MCF 10A (cell line): Measurements from ENCODE around the gene SRPRB. TPM values are rescaled to one million over a fixed set of nuclear protein-coding genes. Genes with fewer than 3 reads are reported as not detected.
"Not testable (repeated sequence)": the region's sequence is repeated elsewhere in the genome, so short reads cannot be mapped to it uniquely, and the experiment has no call there.

Source experiments
- BruUV-seq: library from RNA; stranded (reverse); fragments of 400-500 nt; replicated peaks from 2 replicates; lab custom pipeline; 2021; lab: Mats Ljungman, UMichigan
- CTCF ChIA-PET: fragments of 300-600 bp; sonication (Branson Sonifier 250); formaldehyde crosslinking; extraction: SDS; loops from one replicate; lab custom pipeline; 2021; ENCODE audit warnings: antibody characterized with exemption, inconsistent platforms; lab: Yijun Ruan, JAX
- POLR2A ChIA-PET: fragments of 300-600, 350-650 bp; sonication (Branson Sonifier 250); formaldehyde crosslinking; extraction: SDS; loops from one replicate; lab custom pipeline; 2020; ENCODE audit warnings: antibody characterized with exemption, inconsistent platforms; lab: Yijun Ruan, JAX
- DNase-seq: peaks from one replicate; pipeline ENCODE4 v3.0.0-alpha.2; 2018; ENCODE audit not compliant: unreplicated experiment
- H3K27ac Mint-ChIP-seq: one replicate; pipeline ENCODE4 v1.8.0; 2022; ENCODE audit warnings: mild to moderate bottlenecking, low read depth, mixed read lengths; ENCODE audit not compliant: unreplicated experiment
- H3K27me3 Mint-ChIP-seq: one replicate; pipeline ENCODE4 v1.8.0; 2022; ENCODE audit warnings: mixed read lengths; ENCODE audit not compliant: insufficient read depth, unreplicated experiment
- H3K36me3 Mint-ChIP-seq: one replicate; pipeline ENCODE4 v1.8.0; 2022; ENCODE audit warnings: mild to moderate bottlenecking, moderate library complexity, mixed read lengths; ENCODE audit not compliant: insufficient read depth, unreplicated experiment
- H3K4me1 Mint-ChIP-seq: one replicate; pipeline ENCODE4 v1.8.0; 2022; ENCODE audit warnings: mixed read lengths; ENCODE audit not compliant: insufficient read depth, unreplicated experiment
- H3K4me3 Mint-ChIP-seq: one replicate; pipeline ENCODE4 v1.8.0; 2022; ENCODE audit warnings: mild to moderate bottlenecking, moderate library complexity, mixed read lengths; ENCODE audit not compliant: unreplicated experiment
- H3K9me3 Mint-ChIP-seq: one replicate; pipeline ENCODE4 v1.8.0; 2022; ENCODE audit warnings: mixed read lengths; ENCODE audit not compliant: unreplicated experiment
- intact Hi-C: fragments of 100-400 bp; cut with micrococcal nuclease; formaldehyde crosslinking; loops from 2 replicates; pipeline ENCODE4 v1.14.1; 2022
- total RNA-seq: library from RNA; stranded (reverse); gene quantifications from 2 replicates; pipeline ENCODE4 v1.2.3, GENCODE V29; 2022
- TF ChIP-seq, protein P1 (sequence below): fragments of 200-600 bp; IDR thresholded peaks from one replicate; pipeline ENCODE4 v1.8.0; 2022; ENCODE audit warnings: antibody characterized with exemption, mild to moderate bottlenecking; ENCODE audit not compliant: unreplicated experiment

SRPRB gene
- total RNA-seq, 1 experiment from 2014 or later = 180 TPM

DNA sequence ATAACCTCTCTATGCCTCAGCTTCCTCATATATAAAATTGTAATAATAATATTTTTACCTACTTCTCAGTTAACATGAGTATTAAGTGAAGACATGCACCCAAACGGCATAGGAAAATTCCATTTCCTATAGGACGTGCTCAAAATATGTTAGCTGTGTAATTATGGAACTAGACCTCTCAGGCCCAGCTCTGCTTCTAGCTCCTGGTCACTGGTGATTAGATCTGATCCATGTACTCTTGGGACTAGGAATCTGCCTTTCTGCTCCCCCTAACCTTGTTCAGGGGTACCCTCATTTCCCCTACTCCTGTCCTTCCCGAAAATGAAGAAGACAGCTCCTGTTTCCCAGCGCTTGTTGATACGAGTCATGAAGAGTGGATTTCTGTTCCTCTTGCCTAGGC, 29.8 kb upstream of the SRPRB start:
- H3K4me3 Mint-ChIP-seq = no peak overlapping the region
- H3K27me3 Mint-ChIP-seq = peaks cover 59% of the 10 kb centered on the region
- TF ChIP-seq, protein P1, sequence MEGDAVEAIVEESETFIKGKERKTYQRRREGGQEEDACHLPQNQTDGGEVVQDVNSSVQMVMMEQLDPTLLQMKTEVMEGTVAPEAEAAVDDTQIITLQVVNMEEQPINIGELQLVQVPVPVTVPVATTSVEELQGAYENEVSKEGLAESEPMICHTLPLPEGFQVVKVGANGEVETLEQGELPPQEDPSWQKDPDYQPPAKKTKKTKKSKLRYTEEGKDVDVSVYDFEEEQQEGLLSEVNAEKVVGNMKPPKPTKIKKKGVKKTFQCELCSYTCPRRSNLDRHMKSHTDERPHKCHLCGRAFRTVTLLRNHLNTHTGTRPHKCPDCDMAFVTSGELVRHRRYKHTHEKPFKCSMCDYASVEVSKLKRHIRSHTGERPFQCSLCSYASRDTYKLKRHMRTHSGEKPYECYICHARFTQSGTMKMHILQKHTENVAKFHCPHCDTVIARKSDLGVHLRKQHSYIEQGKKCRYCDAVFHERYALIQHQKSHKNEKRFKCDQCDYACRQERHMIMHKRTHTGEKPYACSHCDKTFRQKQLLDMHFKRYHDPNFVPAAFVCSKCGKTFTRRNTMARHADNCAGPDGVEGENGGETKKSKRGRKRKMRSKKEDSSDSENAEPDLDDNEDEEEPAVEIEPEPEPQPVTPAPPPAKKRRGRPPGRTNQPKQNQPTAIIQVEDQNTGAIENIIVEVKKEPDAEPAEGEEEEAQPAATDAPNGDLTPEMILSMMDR = no peak
- intact Hi-C loops = no loop called here
- H3K27ac Mint-ChIP-seq = no peak overlapping the region
- ChIA-PET POLR2A (no interaction called here), CTCF (interaction anchor here (0.6 to 1.1 kb wide), 2 partner anchors 29 to 792 kb away, joined by 3 to 4 read pairs; no protein-coding TSS in a partner anchor)
- BruUV-seq = no TSS peak
- H3K9me3 Mint-ChIP-seq = no peaks in the 10 kb centered on the region
- no peaks in the 10 kb centered on the region for H3K36me3 Mint-ChIP-seq
- H3K4me1 Mint-ChIP-seq = no peaks in the 10 kb centered on the region
- DNase-seq = no peak

DNA sequence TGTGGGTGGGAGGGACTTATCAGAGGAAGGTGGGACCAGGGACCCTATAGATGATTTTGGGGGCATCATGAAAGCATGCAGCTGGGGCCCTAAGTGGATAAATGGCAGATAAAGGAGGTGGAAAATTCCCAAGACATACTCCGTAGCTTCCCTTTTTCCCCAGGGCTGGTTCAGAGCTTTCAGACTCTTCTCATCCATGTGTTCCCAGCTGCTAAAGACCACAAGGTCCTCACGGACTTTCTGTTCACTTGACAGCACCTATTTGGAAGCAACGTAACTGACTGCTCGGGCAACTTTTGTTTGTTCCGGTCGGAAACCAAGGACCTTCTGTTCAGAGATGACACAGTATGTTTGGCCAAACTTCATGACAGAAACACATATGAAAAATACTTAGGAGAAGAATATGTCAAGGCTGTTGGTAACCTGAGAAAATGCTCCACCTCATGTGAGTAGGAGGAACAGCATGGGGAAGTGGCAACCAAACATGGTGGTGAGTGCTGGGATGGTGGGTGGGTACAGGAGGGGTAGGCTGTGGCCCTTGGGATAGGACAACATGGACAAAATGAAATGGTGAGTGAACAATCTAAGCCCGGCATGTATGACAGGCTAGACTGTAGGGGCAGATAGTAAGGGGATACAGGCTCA, 28.7 kb upstream of the SRPRB start:
- intact Hi-C loops = no loop called here
- Mint-ChIP-seq H3K4me1 (no peaks in the 10 kb centered on the region), H3K36me3 (no peaks in the 10 kb centered on the region), H3K9me3 (no peaks in the 10 kb centered on the region), H3K27ac (no peak overlapping the region), H3K4me3 (no peak overlapping the region), H3K27me3 (peaks cover 65% of the 10 kb centered on the region)
- ChIA-PET POLR2A (no interaction called here), CTCF (interaction anchor here (0.5 kb wide), 1 partner anchor 670 kb away, joined by 3 read pairs; no protein-coding TSS in a partner anchor)
- no TSS peak for BruUV-seq
- TF ChIP-seq, protein P1 = no peak
- DNase-seq = no peak

DNA sequence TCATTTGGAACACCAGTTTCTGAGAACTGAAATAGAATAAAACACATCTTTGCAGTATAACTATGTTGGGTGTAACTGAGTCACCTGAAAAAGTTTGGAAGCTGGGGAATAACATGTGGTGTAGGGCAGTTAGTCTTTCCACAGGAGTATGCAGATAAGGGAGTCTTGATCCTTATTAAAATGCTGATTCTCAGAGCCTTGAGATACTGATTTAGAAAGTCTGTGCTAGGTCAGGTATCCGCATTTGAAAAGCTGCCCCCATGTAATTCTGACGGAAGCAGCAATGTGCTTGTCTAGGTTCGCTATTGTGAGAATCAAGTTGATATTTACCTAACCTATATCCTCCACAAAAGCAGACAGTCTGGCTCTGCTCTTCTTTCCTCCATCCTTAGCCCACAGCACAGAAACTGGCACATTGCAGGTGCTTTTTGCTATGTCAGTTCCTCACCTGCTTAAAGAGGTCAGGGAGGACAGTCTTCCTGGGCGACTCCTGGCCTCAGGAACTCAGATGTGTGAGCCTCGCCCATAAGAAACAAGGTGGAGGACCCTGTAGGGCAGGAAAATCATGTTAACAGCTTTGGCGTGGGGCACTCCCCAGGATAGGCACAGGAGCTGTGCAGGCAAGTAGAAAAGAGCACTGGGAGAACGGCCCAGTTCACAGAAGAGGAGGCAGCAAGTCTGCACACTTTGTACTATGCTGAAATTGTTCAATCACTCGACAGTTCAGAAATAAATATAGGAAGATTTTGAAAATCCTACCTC, 27.6 kb upstream of the SRPRB start:
- Mint-ChIP-seq H3K27ac (no peak overlapping the region), H3K27me3 (peaks cover 75% of the 10 kb centered on the region), H3K36me3 (no peaks in the 10 kb centered on the region), H3K4me1 (no peaks in the 10 kb centered on the region), H3K9me3 (no peaks in the 10 kb centered on the region), H3K4me3 (no peak overlapping the region)
- no peak for DNase-seq
- no TSS peak for BruUV-seq
- intact Hi-C loops = no loop called here
- CTCF ChIA-PET = no interaction called here
- POLR2A ChIA-PET = no interaction called here
- TF ChIP-seq, protein P1 = no peak

DNA sequence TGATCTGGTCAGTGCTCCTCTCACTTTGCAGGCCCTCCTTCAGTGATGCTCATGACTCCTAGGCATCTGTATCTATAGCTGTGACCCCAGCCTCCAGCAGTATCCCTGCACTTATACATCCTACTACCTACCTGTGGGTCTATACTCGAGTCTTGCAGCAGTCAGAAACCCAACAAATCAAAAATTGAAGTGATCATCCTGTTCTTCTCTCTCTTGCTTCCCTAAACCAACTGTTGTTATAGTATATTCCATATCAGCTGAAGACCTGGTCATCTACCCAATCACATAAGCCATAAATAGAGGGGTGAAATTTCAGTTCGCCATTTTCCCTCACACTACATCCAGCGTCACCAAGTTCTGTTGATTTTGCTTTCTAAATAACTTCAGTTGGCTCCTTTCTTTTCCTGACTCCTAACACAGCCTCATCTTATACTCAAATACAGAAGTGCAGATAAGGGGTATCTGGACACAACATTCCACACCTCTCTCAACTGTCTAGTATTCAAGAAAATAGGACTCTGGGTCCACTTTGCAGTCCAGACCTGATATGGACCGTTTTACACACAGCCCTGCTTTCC, 25.9 kb upstream of the SRPRB start:
- ChIA-PET POLR2A (no interaction called here), CTCF (no interaction called here)
- no peak overlapping the region for H3K4me3 Mint-ChIP-seq
- no peaks in the 10 kb centered on the region for H3K4me1 Mint-ChIP-seq
- peaks cover 65% of the 10 kb centered on the region for H3K27me3 Mint-ChIP-seq
- H3K9me3 Mint-ChIP-seq = no peaks in the 10 kb centered on the region
- intact Hi-C loops = no loop called here
- H3K27ac Mint-ChIP-seq = no peak overlapping the region
- no peaks in the 10 kb centered on the region for H3K36me3 Mint-ChIP-seq
- TF ChIP-seq, protein P1 = no peak
- no peak for DNase-seq
- no TSS peak for BruUV-seq

DNA sequence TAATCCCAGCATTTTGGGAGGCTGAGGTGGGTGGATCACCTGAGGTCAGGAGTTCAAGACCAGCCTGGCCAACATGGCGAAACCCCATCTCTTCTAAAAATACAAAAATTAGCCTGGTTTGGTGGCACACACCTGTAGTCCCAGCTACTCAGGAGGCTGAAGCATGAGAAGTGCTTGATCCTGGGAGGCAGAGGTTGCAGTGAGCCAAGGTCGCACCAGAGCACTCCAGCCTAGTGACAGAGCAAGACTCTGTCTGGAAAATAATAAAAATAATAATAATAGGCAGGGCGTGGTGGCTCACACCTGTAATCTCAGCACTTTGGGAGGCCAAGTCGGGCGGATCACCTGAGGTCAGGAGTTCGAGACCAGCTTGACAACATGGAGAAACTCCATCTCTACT, 24.9 kb upstream of the SRPRB start:
- DNase-seq, H3K9me3 Mint-ChIP-seq, intact Hi-C loops, POLR2A ChIA-PET, H3K4me1 Mint-ChIP-seq, H3K36me3 Mint-ChIP-seq, H3K4me3 Mint-ChIP-seq, H3K27ac Mint-ChIP-seq, BruUV-seq: not testable (repeated sequence)
- H3K27me3 Mint-ChIP-seq = peaks cover 56% of the 10 kb centered on the region
- CTCF ChIA-PET = interaction anchor here (0.7 to 1.2 kb wide), 2 partner anchors 15 to 27 kb away, joined by 3 to 4 read pairs; no protein-coding TSS in a partner anchor
